ENCODE data around the gene ACAD10. TPM values are rescaled to one million over a fixed set of nuclear protein-coding genes. Genes with fewer than 3 reads are reported as not detected.

ACAD10 gene
- total and polyA plus RNA-seq, 2 experiments from 2014 or later: 24.2 to 32.5 TPM

DNA sequence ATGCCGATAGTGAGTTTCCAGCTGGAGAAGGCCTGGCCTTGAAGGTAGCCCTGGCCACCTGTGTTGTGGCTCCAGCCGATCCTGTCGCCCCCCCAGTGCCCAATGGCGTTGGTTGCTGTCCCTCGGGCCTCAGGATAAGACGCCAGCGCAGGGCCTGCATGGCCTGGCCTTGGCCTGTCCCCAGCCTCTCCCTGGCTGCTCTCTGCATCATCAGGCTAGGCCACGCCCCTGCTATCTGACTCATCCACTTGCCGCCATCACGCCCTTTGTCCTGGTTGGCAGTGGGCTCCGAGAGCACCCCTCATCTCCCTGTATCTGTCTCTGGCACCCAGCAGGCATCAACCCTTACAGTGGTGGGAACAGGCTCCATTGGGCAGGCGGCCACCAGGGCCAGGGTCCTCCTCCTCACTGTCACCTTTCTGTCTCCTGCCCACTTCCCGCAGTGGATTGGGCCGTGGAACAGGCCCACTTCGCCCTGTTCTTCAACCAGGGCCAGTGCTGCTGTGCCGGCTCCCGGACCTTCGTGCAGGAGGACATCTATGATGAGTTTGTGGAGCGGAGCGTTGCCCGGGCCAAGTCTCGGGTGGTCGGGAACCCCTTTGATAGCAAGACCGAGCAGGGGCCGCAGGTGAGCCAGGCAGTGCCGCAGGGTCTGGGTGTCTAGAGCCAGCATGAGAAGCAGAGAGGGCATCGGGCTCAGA is 106.5 kb downstream of the ACAD10 start:
- no peaks in the 10 kb centered on the region for H3K36me3 ChIP-seq (replicated peaks; ENCODE audit: insufficient read depth, low read depth)
- no peaks in the 10 kb centered on the region for H3K79me2 ChIP-seq
- H3K27me3 ChIP-seq: no peaks in the 10 kb centered on the region
- H3K27ac ChIP-seq: no peak overlapping the region
- H4K20me1 ChIP-seq (ENCODE audit: insufficient read depth, poor library complexity, severe bottlenecking): no peaks in the 10 kb centered on the region
- no peaks in the 10 kb centered on the region for H3K4me1 ChIP-seq (ENCODE audit: insufficient read depth)
- 95% methylated on average over 24 of the region's 27 CpGs for WGBS (ENCODE audit: low lambda C conversion rate, missing lambda C conversion rate)
- H3K4me3 ChIP-seq: no peak overlapping the region
- no peaks in the 10 kb centered on the region for H3K9me2 ChIP-seq (replicated peaks; ENCODE audit: insufficient read depth)
- no peak overlapping the region for H2AFZ ChIP-seq
- no peak overlapping the region for H3K4me2 ChIP-seq
- DNase-seq (ENCODE audit: low spot score): no peak
- H3K9me3 ChIP-seq (ENCODE audit: low read depth): no peaks in the 10 kb centered on the region
- TF ChIP-seq, protein P1, sequence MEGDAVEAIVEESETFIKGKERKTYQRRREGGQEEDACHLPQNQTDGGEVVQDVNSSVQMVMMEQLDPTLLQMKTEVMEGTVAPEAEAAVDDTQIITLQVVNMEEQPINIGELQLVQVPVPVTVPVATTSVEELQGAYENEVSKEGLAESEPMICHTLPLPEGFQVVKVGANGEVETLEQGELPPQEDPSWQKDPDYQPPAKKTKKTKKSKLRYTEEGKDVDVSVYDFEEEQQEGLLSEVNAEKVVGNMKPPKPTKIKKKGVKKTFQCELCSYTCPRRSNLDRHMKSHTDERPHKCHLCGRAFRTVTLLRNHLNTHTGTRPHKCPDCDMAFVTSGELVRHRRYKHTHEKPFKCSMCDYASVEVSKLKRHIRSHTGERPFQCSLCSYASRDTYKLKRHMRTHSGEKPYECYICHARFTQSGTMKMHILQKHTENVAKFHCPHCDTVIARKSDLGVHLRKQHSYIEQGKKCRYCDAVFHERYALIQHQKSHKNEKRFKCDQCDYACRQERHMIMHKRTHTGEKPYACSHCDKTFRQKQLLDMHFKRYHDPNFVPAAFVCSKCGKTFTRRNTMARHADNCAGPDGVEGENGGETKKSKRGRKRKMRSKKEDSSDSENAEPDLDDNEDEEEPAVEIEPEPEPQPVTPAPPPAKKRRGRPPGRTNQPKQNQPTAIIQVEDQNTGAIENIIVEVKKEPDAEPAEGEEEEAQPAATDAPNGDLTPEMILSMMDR (IDR thresholded peaks at IDR 0.05; ENCODE audit: poor library complexity): no peak
- no peak for TF ChIP-seq EZH2 (IDR thresholded peaks at IDR 0.05; ENCODE audit: borderline replicate concordance)
- no peak for TF ChIP-seq EZH2phosphoT487 (IDR thresholded peaks at IDR 0.05; ENCODE audit: low read depth, severe bottlenecking, unreplicated experiment)

DNA sequence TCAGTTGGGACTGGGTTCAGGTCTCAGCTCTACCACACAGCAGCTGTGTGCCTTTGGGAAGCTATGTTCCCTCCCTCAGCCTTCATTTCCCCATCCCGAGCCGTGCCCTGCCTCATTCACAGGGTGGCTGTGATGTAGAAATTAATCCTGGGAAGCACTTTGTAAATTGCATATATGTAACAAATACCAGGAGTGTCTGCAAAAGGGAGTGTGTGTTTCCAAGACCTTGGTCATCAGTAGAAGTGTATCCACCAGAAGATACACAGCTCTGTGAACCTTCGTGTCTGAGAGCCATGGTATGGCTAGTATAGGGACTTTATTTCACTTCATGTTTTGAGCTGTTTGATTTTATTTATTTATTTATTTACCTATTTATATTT is 107.0 kb downstream of the ACAD10 start:
- no peak overlapping the region for H3K27ac ChIP-seq
- no peaks in the 10 kb centered on the region for H3K79me2 ChIP-seq
- TF ChIP-seq EZH2 (IDR thresholded peaks at IDR 0.05; ENCODE audit: borderline replicate concordance) (no peak), EZH2phosphoT487 (IDR thresholded peaks at IDR 0.05; ENCODE audit: low read depth, severe bottlenecking, unreplicated experiment) (no peak)
- TF ChIP-seq, protein P1 (IDR thresholded peaks at IDR 0.05; ENCODE audit: poor library complexity): no peak
- H3K9me3 ChIP-seq (ENCODE audit: low read depth): no peaks in the 10 kb centered on the region
- H4K20me1 ChIP-seq (ENCODE audit: insufficient read depth, poor library complexity, severe bottlenecking): no peaks in the 10 kb centered on the region
- H3K4me2 ChIP-seq: no peak overlapping the region
- no peaks in the 10 kb centered on the region for H3K27me3 ChIP-seq
- no peaks in the 10 kb centered on the region for H3K9me2 ChIP-seq (replicated peaks; ENCODE audit: insufficient read depth)
- no peaks in the 10 kb centered on the region for H3K4me1 ChIP-seq (ENCODE audit: insufficient read depth)
- DNase-seq (ENCODE audit: low spot score): no peak
- no peak overlapping the region for H3K4me3 ChIP-seq
- no peak overlapping the region for H2AFZ ChIP-seq
- no peaks in the 10 kb centered on the region for H3K36me3 ChIP-seq (replicated peaks; ENCODE audit: insufficient read depth, low read depth)
- 97% methylated on average over 3 of the region's 3 CpGs for WGBS (ENCODE audit: low lambda C conversion rate, missing lambda C conversion rate)

DNA sequence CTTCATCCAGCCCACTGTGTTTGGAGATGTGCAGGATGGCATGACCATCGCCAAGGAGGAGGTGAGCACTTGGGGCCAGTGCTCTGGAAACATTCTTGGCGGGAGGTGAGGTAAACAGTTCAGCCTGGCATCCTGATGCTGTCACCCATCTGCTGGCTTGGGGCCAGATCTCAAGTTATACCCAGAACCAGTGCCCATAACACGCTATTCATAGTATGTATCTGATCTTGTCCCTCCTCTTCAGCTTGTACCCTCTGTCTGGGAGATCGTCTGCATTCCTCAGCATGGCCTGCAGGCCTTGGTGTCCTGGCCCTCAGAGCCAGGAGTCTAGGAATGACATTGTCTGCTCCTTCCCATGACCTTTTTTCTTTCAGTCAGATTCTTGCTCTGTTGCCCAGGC is 112.3 kb downstream of the ACAD10 start:
- H3K4me2 ChIP-seq: no peak overlapping the region
- H3K4me1 ChIP-seq (ENCODE audit: insufficient read depth): no peaks in the 10 kb centered on the region
- TF ChIP-seq EZH2phosphoT487 (IDR thresholded peaks at IDR 0.05; ENCODE audit: low read depth, severe bottlenecking, unreplicated experiment): no peak
- TF ChIP-seq, protein P1 (IDR thresholded peaks at IDR 0.05; ENCODE audit: poor library complexity): no peak
- TF ChIP-seq EZH2 (IDR thresholded peaks at IDR 0.05; ENCODE audit: borderline replicate concordance): no peak
- no peak for DNase-seq (ENCODE audit: low spot score)
- H3K4me3 ChIP-seq: no peak overlapping the region
- H4K20me1 ChIP-seq (ENCODE audit: insufficient read depth, poor library complexity, severe bottlenecking): no peaks in the 10 kb centered on the region
- no peaks in the 10 kb centered on the region for H3K9me3 ChIP-seq (ENCODE audit: low read depth)
- H3K9me2 ChIP-seq (replicated peaks; ENCODE audit: insufficient read depth): no peaks in the 10 kb centered on the region
- no peak overlapping the region for H2AFZ ChIP-seq
- no peaks in the 10 kb centered on the region for H3K79me2 ChIP-seq
- H3K27me3 ChIP-seq: no peaks in the 10 kb centered on the region
- no peak overlapping the region for H3K27ac ChIP-seq
- 95% methylated on average over 4 of the region's 4 CpGs for WGBS (ENCODE audit: low lambda C conversion rate, missing lambda C conversion rate)
- no peaks in the 10 kb centered on the region for H3K36me3 ChIP-seq (replicated peaks; ENCODE audit: insufficient read depth, low read depth)

All from hepatocyte (in vitro differentiated cells).